ENCODE data around the gene DSCAML1.
A peak's percentile ranks its signal among the peaks of the same experiment; 100 is the strongest.

Gene DSCAML1

GRCh38 chr11:117669062-117669461 is 128.0 kb downstream of the DSCAML1 start:
- Histone ChIP-seq H3K4me3 (ENCODE audit: low read length in 2 of 2) (no peak overlapping the region), H3K9ac (ENCODE audit: low read depth, low read length, poor library complexity) (no peak overlapping the region), H2AFZ (ENCODE audit: low read length) (no peak overlapping the region), H3K18ac (ENCODE audit: low read length) (no peak overlapping the region), H3K4ac (ENCODE audit: low read length) (no peak overlapping the region), H2BK5ac (ENCODE audit: low read length) (no peak overlapping the region), H4K91ac (ENCODE audit: low read depth, low read length, poor library complexity) (peak overlapping the region; percentile 64), H3K79me1 (ENCODE audit: low read depth, low read length) (no peaks in the 10 kb centered on the region), H3K27ac (replicated peaks; ENCODE audit: low read length) (no peak overlapping the region), H3K14ac (ENCODE audit: low read length) (no peak overlapping the region), H2AK5ac (ENCODE audit: low read depth, low read length) (no peak overlapping the region), H3K27me3 (ENCODE audit: control insufficient read depth in 3 of 3, insufficient read depth in 3 of 3, low read depth in 1 of 3, low read length in 3 of 3) (peaks cover 0 to 71% (median 0%) of the 10 kb centered on the region in 3 experiments), H2BK12ac (ENCODE audit: low read length) (no peak overlapping the region), H3K36me3 (replicated peaks in 1 of 2; ENCODE audit: control insufficient read depth in 2 of 2, insufficient read depth in 2 of 2, low read length in 2 of 2) (no peaks in the 10 kb centered on the region), H2BK15ac (ENCODE audit: low read length) (peak overlapping the region; percentile 51), H3K9me3 (replicated peaks in 1 of 2; ENCODE audit: control insufficient read depth in 2 of 2, insufficient read depth in 1 of 2, low read depth in 1 of 2, low read length in 2 of 2) (no peaks in the 10 kb centered on the region), H3K4me1 (ENCODE audit: control insufficient read depth in 2 of 2, insufficient read depth in 1 of 2, low read depth in 1 of 2, low read length in 2 of 2) (peaks cover 23 to 42% of the 10 kb centered on the region in 2 donors), H4K8ac (ENCODE audit: low read depth, low read length) (no peak overlapping the region), H3K23ac (ENCODE audit: low read depth, low read length, poor library complexity) (no peak overlapping the region), H3K4me2 (ENCODE audit: insufficient read depth, low read length, poor library complexity, severe bottlenecking) (no peak overlapping the region), H2BK120ac (ENCODE audit: low read depth, low read length) (no peak overlapping the region)
- no CpG with 5 or more reads among the region's 4 CpGs for WGBS, 2 donors (ENCODE audit: extremely low coverage in 2 of 2, insufficient read length in 2 of 2, insufficient replicate concordance in 1 of 2)
- DNase-seq (ENCODE audit: low spot score): no peak

DNA sequence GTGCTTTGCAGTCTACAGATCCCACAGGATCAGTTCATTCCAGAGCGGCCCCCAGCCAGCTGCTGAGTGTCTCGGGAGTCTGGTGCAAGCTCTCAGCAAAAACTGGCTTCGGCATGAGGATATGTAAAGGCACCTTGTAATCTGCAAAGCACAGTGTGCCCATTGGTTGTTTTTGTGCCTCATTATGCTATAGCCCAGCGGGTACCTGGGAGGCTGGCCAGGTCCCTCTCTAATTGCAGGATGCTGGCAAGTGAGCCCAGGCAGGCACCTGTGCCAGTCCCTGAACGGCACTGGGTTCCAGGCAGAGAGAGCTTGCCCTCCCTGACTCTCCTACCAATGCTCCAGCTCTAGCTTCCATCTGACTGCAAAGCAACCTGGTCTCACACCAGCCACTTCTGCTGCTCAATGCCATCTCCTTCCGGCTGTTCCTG is 128.7 kb downstream of the DSCAML1 start:
- Histone ChIP-seq H3K23ac (ENCODE audit: low read depth, low read length, poor library complexity) (no peak overlapping the region), H4K8ac (ENCODE audit: low read depth, low read length) (no peak overlapping the region), H2BK120ac (ENCODE audit: low read depth, low read length) (no peak overlapping the region), H3K4me3 (ENCODE audit: low read length in 2 of 2) (no peak overlapping the region), H3K79me1 (ENCODE audit: low read depth, low read length) (no peaks in the 10 kb centered on the region), H3K4me1 (ENCODE audit: control insufficient read depth in 2 of 2, insufficient read depth in 1 of 2, low read depth in 1 of 2, low read length in 2 of 2) (peaks cover 27 to 49% of the 10 kb centered on the region in 2 donors), H4K91ac (ENCODE audit: low read depth, low read length, poor library complexity) (no peak overlapping the region), H2BK5ac (ENCODE audit: low read length) (no peak overlapping the region), H3K18ac (ENCODE audit: low read length) (no peak overlapping the region), H3K27ac (replicated peaks; ENCODE audit: low read length) (no peak overlapping the region), H3K9ac (ENCODE audit: low read depth, low read length, poor library complexity) (no peak overlapping the region), H3K27me3 (ENCODE audit: control insufficient read depth in 3 of 3, insufficient read depth in 3 of 3, low read depth in 1 of 3, low read length in 3 of 3) (peaks cover 0 to 71% (median 0%) of the 10 kb centered on the region in 3 experiments), H3K4me2 (ENCODE audit: insufficient read depth, low read length, poor library complexity, severe bottlenecking) (no peak overlapping the region), H2AK5ac (ENCODE audit: low read depth, low read length) (no peak overlapping the region), H3K14ac (ENCODE audit: low read length) (no peak overlapping the region), H2AFZ (ENCODE audit: low read length) (no peak overlapping the region), H2BK15ac (ENCODE audit: low read length) (no peak overlapping the region), H3K4ac (ENCODE audit: low read length) (no peak overlapping the region), H3K36me3 (replicated peaks in 1 of 2; ENCODE audit: control insufficient read depth in 2 of 2, insufficient read depth in 2 of 2, low read length in 2 of 2) (no peaks in the 10 kb centered on the region), H3K9me3 (replicated peaks in 1 of 2; ENCODE audit: control insufficient read depth in 2 of 2, insufficient read depth in 1 of 2, low read depth in 1 of 2, low read length in 2 of 2) (no peaks in the 10 kb centered on the region), H2BK12ac (ENCODE audit: low read length) (no peak overlapping the region)
- DNase-seq (ENCODE audit: low spot score): no peak
- WGBS, 2 donors (ENCODE audit: extremely low coverage in 2 of 2, insufficient read length in 2 of 2, insufficient replicate concordance in 1 of 2): no CpG with 5 or more reads among the region's 6 CpGs

GRCh38 chr11:117664897-117665296 is 132.1 kb downstream of the DSCAML1 start:
- Histone ChIP-seq H3K27ac (replicated peaks; ENCODE audit: low read length) (peak overlapping the region; percentile 25), H3K4ac (ENCODE audit: low read length) (no peak overlapping the region), H3K4me2 (ENCODE audit: insufficient read depth, low read length, poor library complexity, severe bottlenecking) (peak overlapping the region; percentile 28), H3K36me3 (replicated peaks in 1 of 2; ENCODE audit: control insufficient read depth in 2 of 2, insufficient read depth in 2 of 2, low read length in 2 of 2) (no peaks in the 10 kb centered on the region), H3K23ac (ENCODE audit: low read depth, low read length, poor library complexity) (no peak overlapping the region), H3K4me3 (ENCODE audit: low read length in 2 of 2) (no peak overlapping the region), H3K9ac (ENCODE audit: low read depth, low read length, poor library complexity) (no peak overlapping the region), H2BK120ac (ENCODE audit: low read depth, low read length) (no peak overlapping the region), H3K14ac (ENCODE audit: low read length) (no peak overlapping the region), H3K79me1 (ENCODE audit: low read depth, low read length) (no peaks in the 10 kb centered on the region), H2BK12ac (ENCODE audit: low read length) (no peak overlapping the region), H4K91ac (ENCODE audit: low read depth, low read length, poor library complexity) (peak overlapping the region; percentile 34), H3K4me1 (ENCODE audit: control insufficient read depth in 2 of 2, insufficient read depth in 1 of 2, low read depth in 1 of 2, low read length in 2 of 2) (peaks cover 23 to 41% of the 10 kb centered on the region in 2 donors), H2AFZ (ENCODE audit: low read length) (no peak overlapping the region), H3K27me3 (ENCODE audit: control insufficient read depth in 3 of 3, insufficient read depth in 3 of 3, low read depth in 1 of 3, low read length in 3 of 3) (peaks cover 0 to 81% (median 0%) of the 10 kb centered on the region in 3 experiments), H2AK5ac (ENCODE audit: low read depth, low read length) (no peak overlapping the region), H2BK15ac (ENCODE audit: low read length) (no peak overlapping the region), H4K8ac (ENCODE audit: low read depth, low read length) (no peak overlapping the region), H2BK5ac (ENCODE audit: low read length) (no peak overlapping the region), H3K9me3 (replicated peaks in 1 of 2; ENCODE audit: control insufficient read depth in 2 of 2, insufficient read depth in 1 of 2, low read depth in 1 of 2, low read length in 2 of 2) (no peaks in the 10 kb centered on the region), H3K18ac (ENCODE audit: low read length) (no peak overlapping the region)
- no CpG with 5 or more reads among the region's 8 CpGs for WGBS, 2 donors (ENCODE audit: extremely low coverage in 2 of 2, insufficient read length in 2 of 2, insufficient replicate concordance in 1 of 2)
- DNase-seq (ENCODE audit: low spot score): peak; percentile 70

GRCh38 chr11:117663821-117664220 is 133.2 kb downstream of the DSCAML1 start:
- no peak overlapping the region for H3K27ac ChIP-seq (replicated peaks; ENCODE audit: low read length)
- H3K23ac ChIP-seq (ENCODE audit: low read depth, low read length, poor library complexity): no peak overlapping the region
- peaks cover 0 to 78% (median 0%) of the 10 kb centered on the region in 3 experiments for H3K27me3 ChIP-seq (ENCODE audit: control insufficient read depth in 3 of 3, insufficient read depth in 3 of 3, low read depth in 1 of 3, low read length in 3 of 3)
- no peak overlapping the region for H3K4ac ChIP-seq (ENCODE audit: low read length)
- no peak overlapping the region for H2BK12ac ChIP-seq (ENCODE audit: low read length)
- H3K36me3 ChIP-seq (replicated peaks in 1 of 2; ENCODE audit: control insufficient read depth in 2 of 2, insufficient read depth in 2 of 2, low read length in 2 of 2): no peaks in the 10 kb centered on the region
- no peak for DNase-seq (ENCODE audit: low spot score)
- H3K14ac ChIP-seq (ENCODE audit: low read length): no peak overlapping the region
- WGBS, 2 donors (ENCODE audit: extremely low coverage in 2 of 2, insufficient read length in 2 of 2, insufficient replicate concordance in 1 of 2): no CpG with 5 or more reads among the region's 11 CpGs
- no peak overlapping the region for H3K4me2 ChIP-seq (ENCODE audit: insufficient read depth, low read length, poor library complexity, severe bottlenecking)
- H2BK15ac ChIP-seq (ENCODE audit: low read length): peak overlapping the region; percentile 82
- H2BK5ac ChIP-seq (ENCODE audit: low read length): no peak overlapping the region
- peaks cover 23 to 41% of the 10 kb centered on the region in 2 donors for H3K4me1 ChIP-seq (ENCODE audit: control insufficient read depth in 2 of 2, insufficient read depth in 1 of 2, low read depth in 1 of 2, low read length in 2 of 2)
- peak overlapping the region; percentile 20 for H2AFZ ChIP-seq (ENCODE audit: low read length)
- no peak overlapping the region for H4K8ac ChIP-seq (ENCODE audit: low read depth, low read length)
- H4K91ac ChIP-seq (ENCODE audit: low read depth, low read length, poor library complexity): no peak overlapping the region
- H2BK120ac ChIP-seq (ENCODE audit: low read depth, low read length): no peak overlapping the region
- no peak overlapping the region for H3K4me3 ChIP-seq (ENCODE audit: low read length in 2 of 2)
- no peak overlapping the region for H3K9ac ChIP-seq (ENCODE audit: low read depth, low read length, poor library complexity)
- no peak overlapping the region for H2AK5ac ChIP-seq (ENCODE audit: low read depth, low read length)
- H3K9me3 ChIP-seq (replicated peaks in 1 of 2; ENCODE audit: control insufficient read depth in 2 of 2, insufficient read depth in 1 of 2, low read depth in 1 of 2, low read length in 2 of 2): no peaks in the 10 kb centered on the region
- no peaks in the 10 kb centered on the region for H3K79me1 ChIP-seq (ENCODE audit: low read depth, low read length)
- H3K18ac ChIP-seq (ENCODE audit: low read length): peak overlapping the region; percentile 50
